Neural cell (in vitro differentiated cells): ENCODE data around the gene GGT5. TPM values are rescaled to one million over a fixed set of nuclear protein-coding genes. Genes with fewer than 3 reads are reported as not detected.
"Not testable (repeated sequence)": the region's sequence is repeated elsewhere in the genome, so short reads cannot be mapped to it uniquely, and the experiment has no call there.

Source experiments
- H2AFZ ChIP-seq: fragments of 200-600, 300-800 bp; sonication (generic), shearing (Covaris generic); 2 replicates; pipeline ENCODE4 v1.6.0; 2014; ENCODE audit warnings: low read depth, mild to moderate bottlenecking, antibody characterized with exemption, low read length, moderate library complexity
- H3F3A ChIP-seq: fragments of 200-600 bp; shearing (Covaris generic); 2 replicates; pipeline ENCODE4 v1.6.1; 2016; ENCODE audit warnings: mild to moderate bottlenecking, moderate library complexity, mixed read lengths, antibody characterized with exemption, low read length; ENCODE audit not compliant: insufficient read depth, poor library complexity, severe bottlenecking
- H3K27ac ChIP-seq: fragments of 200-600, 300-800 bp; sonication (generic), shearing (Covaris generic); 2 replicates; pipeline ENCODE4 v1.5.1; 2014; ENCODE audit warnings: mild to moderate bottlenecking, low read length, moderate library complexity
- H3K27me3 ChIP-seq: fragments of 300-800, 200-600 bp; sonication (generic), shearing (Covaris generic); 2 replicates; pipeline ENCODE4 v1.6.0; 2014; ENCODE audit warnings: mild to moderate bottlenecking, low read depth, low read length, moderate library complexity; ENCODE audit not compliant: insufficient read depth
- H3K36me3 ChIP-seq: fragments of 300-800, 200-600 bp; sonication (generic), shearing (Covaris generic); 2 replicates; pipeline ENCODE4 v1.5.1; 2014; ENCODE audit warnings: mild to moderate bottlenecking, antibody characterized with exemption, low read length, moderate library complexity; ENCODE audit not compliant: insufficient read depth
- H3K4me2 ChIP-seq: fragments of 300-800, 200-600 bp; sonication (generic), shearing (Covaris generic); 2 replicates; pipeline ENCODE4 v1.6.0; 2014; ENCODE audit warnings: mild to moderate bottlenecking, low read length
- H3K4me3 ChIP-seq: fragments of 300-800, 200-600 bp; sonication (generic), shearing (Covaris generic); 2 replicates; pipeline ENCODE4 v1.5.1; 2014; ENCODE audit warnings: mild to moderate bottlenecking, low read length, moderate library complexity
- H3K79me2 ChIP-seq: fragments of 200-600 bp; shearing (Covaris generic); replicated peaks from 2 replicates; pipeline ENCODE4 v1.6.0; 2014; ENCODE audit warnings: mild to moderate bottlenecking, low read length, moderate library complexity; ENCODE audit not compliant: insufficient read depth
- H3K9ac ChIP-seq: fragments of 300-800, 200-600 bp; sonication (generic), shearing (Covaris generic); 2 replicates; pipeline ENCODE4 v1.6.1; 2016; ENCODE audit warnings: mild to moderate bottlenecking, low read length, mixed read lengths
- H3K9me2 ChIP-seq: fragments of 200-600 bp; shearing (Covaris generic); 2 replicates; pipeline ENCODE4 v1.6.1; 2016; ENCODE audit warnings: mild to moderate bottlenecking, low read length, mixed read lengths; ENCODE audit not compliant: insufficient read depth
- H3K9me3 ChIP-seq: fragments of 200-600, 300-800 bp; sonication (generic), shearing (Covaris generic); 2 replicates; pipeline ENCODE4 v1.6.1; 2016; ENCODE audit warnings: mild to moderate bottlenecking, mixed run types, low read length, moderate library complexity, mixed read lengths
- H4K20me1 ChIP-seq: fragments of 200-600 bp; shearing (Covaris generic); 2 replicates; pipeline ENCODE4 v1.6.1; 2016; ENCODE audit warnings: mild to moderate bottlenecking, mixed run types; ENCODE audit not compliant: insufficient read depth
- EP300 ChIP-seq: fragments of 450-650 bp; conservative IDR thresholded peaks from 2 replicates; pipeline ENCODE4 v1.6.1; 2014; ENCODE audit warnings: antibody characterized with exemption, mild to moderate bottlenecking, moderate library complexity; ENCODE audit not compliant: poor library complexity, severe bottlenecking
- EZH2 ChIP-seq: fragments of 200-600, 300-800 bp; shearing (Covaris generic), sonication (generic); IDR thresholded peaks from 2 replicates; pipeline ENCODE4 v1.6.1; 2014; ENCODE audit warnings: antibody characterized with exemption, low read length, borderline replicate concordance, mild to moderate bottlenecking; ENCODE audit not compliant: insufficient read depth, poor library complexity, severe bottlenecking
- MXI1 ChIP-seq: fragments of 450-650 bp; conservative IDR thresholded peaks from 2 replicates; pipeline ENCODE4 v1.6.1; 2014; ENCODE audit warnings: antibody characterized with exemption, mild to moderate bottlenecking; ENCODE audit not compliant: poor library complexity, severe bottlenecking
- POLR2AphosphoS5 ChIP-seq: IDR thresholded peaks from 2 replicates; pipeline ENCODE4 v1.6.1; 2012
- RAD21 ChIP-seq: fragments of 450-650 bp; conservative IDR thresholded peaks from 2 replicates; pipeline ENCODE4 v1.6.1; 2014; ENCODE audit warnings: antibody characterized with exemption, mild to moderate bottlenecking, moderate library complexity
- SMC3 ChIP-seq: fragments of 450-650 bp; conservative IDR thresholded peaks from 2 replicates; pipeline ENCODE4 v1.6.1; 2014; ENCODE audit warnings: antibody characterized with exemption, mild to moderate bottlenecking, moderate library complexity; ENCODE audit not compliant: poor library complexity
- TAF1 ChIP-seq: IDR thresholded peaks from 2 replicates; pipeline ENCODE4 v1.6.1; 2012; ENCODE audit warnings: low read depth
- polyA plus RNA-seq: library from polyadenylated mRNA; depleted of rRNA; stranded (reverse); fragments of >200 nt; gene quantifications from 2 replicates; pipeline ENCODE4 v1.2.3, GENCODE V29; 2014
- TF ChIP-seq, protein P1 (sequence below): fragments of 450-650 bp; IDR thresholded peaks from 2 replicates; pipeline ENCODE4 v1.5.1; 2014; ENCODE audit warnings: antibody characterized with exemption, mild to moderate bottlenecking, moderate library complexity; ENCODE audit not compliant: poor library complexity, severe bottlenecking
- TF ChIP-seq, protein P2 (sequence below): IDR thresholded peaks from 2 replicates; pipeline ENCODE4 v1.6.1; 2012; ENCODE audit warnings: borderline replicate concordance

Gene GGT5
- polyA plus RNA-seq, 1 donor from 2014 or later: 0.12 TPM

DNA sequence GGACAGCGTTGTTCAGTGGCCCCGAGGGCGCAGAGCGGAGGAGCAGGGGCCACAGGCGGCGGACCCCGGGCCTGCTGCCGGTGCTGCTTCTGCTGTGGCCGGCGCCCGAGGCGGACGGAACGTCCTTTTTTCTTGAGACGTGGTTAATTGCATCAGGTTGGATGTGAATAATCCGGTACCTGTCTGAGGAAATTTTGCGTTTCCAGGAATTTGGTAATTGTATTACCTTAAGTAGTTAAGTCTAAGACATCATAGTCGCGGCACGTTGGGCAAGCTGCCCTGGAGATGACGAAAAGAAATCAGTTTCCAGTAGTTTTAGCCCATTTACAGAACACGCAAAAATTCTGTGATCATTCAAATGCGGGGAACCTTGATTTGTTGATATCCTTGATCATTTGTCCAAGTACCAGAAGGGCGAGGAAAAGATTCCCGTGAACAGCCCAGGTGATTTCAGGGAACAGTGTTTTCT lies 26.5 kb upstream of the GGT5 start:
- Histone ChIP-seq H3K9me2 (no peaks in the 10 kb centered on the region), H4K20me1 (no peaks in the 10 kb centered on the region), H3K36me3 (no peaks in the 10 kb centered on the region), H2AFZ (peak overlapping the region; percentile 83), H3K79me2 (peaks cover 32% of the 10 kb centered on the region), H3K27me3 (no peaks in the 10 kb centered on the region), H3K9ac (peak overlapping the region; percentile 98), H3K27ac (peak overlapping the region; percentile 97), H3F3A (no peaks in the 10 kb centered on the region), H3K9me3 (no peaks in the 10 kb centered on the region), H3K4me2 (peak overlapping the region; percentile 97), H3K4me3 (peak overlapping the region; percentile 99)
- TF ChIP-seq, protein P1, sequence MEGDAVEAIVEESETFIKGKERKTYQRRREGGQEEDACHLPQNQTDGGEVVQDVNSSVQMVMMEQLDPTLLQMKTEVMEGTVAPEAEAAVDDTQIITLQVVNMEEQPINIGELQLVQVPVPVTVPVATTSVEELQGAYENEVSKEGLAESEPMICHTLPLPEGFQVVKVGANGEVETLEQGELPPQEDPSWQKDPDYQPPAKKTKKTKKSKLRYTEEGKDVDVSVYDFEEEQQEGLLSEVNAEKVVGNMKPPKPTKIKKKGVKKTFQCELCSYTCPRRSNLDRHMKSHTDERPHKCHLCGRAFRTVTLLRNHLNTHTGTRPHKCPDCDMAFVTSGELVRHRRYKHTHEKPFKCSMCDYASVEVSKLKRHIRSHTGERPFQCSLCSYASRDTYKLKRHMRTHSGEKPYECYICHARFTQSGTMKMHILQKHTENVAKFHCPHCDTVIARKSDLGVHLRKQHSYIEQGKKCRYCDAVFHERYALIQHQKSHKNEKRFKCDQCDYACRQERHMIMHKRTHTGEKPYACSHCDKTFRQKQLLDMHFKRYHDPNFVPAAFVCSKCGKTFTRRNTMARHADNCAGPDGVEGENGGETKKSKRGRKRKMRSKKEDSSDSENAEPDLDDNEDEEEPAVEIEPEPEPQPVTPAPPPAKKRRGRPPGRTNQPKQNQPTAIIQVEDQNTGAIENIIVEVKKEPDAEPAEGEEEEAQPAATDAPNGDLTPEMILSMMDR: no peak
- TF ChIP-seq RAD21: no peak
- TF ChIP-seq TAF1: peak; percentile 29

DNA sequence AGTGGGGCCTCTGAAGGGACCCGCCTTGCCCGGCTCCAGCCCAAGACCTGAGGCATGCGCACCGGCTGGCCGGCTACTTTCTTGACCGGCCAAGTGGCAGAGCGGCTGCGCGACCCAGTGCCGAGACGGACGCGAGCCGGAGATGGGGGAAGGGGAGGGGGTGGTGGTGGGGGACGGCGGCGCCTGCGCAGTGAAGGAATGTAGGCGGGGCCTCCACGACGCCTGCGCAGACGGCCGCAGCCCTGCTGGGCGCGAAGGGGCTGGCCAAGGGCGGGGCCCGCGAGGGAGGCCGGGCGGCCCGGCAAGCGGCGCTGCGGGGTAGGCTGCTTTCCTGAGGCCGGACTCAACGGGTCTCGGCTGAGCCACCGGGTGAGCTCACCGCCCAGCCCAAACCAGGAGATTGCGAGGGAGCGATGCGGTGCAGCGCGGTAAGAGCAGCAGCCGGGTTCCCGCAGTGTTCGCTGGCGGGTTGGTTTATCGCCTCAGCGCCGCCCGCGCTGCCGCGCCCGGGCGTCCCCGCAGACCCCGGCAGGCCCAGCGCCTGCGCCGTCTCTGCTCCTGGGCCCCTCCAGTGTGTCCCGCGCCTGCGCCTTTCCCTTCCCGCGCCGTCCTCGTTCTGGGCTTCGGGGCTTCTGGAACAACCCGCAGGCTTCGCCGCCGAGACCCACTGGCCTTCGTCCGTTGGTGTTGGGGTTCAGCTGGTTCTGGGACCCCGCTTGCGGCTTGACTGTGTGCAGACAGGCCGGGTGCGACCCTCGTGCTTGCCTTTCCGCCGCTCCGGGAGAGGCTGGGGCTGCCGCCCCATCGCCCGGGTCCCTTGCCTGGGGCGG lies 25.9 kb upstream of the GGT5 start, which contains the start of gene SPECC1L:
Gene SPECC1L (plus strand): TSS at position 276 of the 830 bp plus-strand sequence. CDS start 31,401 bp downstream, outside the sequence.
- H3K4me3 ChIP-seq: peak within 1 kb of the TSS; percentile 99
- H3K4me2 ChIP-seq: peak within 1 kb of the TSS; percentile 97
- no peaks in the 10 kb centered on the region for H3K9me2 ChIP-seq
- H3K79me2 ChIP-seq: peaks cover 32% of the 10 kb centered on the region
- H3K9me3 ChIP-seq: no peaks in the 10 kb centered on the region
- peak; percentile 97 for TF ChIP-seq POLR2AphosphoS5
- TF ChIP-seq SMC3: peak; percentile 40
- peak; percentile 74 for TF ChIP-seq EP300
- TF ChIP-seq MXI1: peak; percentile 83
- TF ChIP-seq EZH2: no peak
- TF ChIP-seq, protein P2, sequence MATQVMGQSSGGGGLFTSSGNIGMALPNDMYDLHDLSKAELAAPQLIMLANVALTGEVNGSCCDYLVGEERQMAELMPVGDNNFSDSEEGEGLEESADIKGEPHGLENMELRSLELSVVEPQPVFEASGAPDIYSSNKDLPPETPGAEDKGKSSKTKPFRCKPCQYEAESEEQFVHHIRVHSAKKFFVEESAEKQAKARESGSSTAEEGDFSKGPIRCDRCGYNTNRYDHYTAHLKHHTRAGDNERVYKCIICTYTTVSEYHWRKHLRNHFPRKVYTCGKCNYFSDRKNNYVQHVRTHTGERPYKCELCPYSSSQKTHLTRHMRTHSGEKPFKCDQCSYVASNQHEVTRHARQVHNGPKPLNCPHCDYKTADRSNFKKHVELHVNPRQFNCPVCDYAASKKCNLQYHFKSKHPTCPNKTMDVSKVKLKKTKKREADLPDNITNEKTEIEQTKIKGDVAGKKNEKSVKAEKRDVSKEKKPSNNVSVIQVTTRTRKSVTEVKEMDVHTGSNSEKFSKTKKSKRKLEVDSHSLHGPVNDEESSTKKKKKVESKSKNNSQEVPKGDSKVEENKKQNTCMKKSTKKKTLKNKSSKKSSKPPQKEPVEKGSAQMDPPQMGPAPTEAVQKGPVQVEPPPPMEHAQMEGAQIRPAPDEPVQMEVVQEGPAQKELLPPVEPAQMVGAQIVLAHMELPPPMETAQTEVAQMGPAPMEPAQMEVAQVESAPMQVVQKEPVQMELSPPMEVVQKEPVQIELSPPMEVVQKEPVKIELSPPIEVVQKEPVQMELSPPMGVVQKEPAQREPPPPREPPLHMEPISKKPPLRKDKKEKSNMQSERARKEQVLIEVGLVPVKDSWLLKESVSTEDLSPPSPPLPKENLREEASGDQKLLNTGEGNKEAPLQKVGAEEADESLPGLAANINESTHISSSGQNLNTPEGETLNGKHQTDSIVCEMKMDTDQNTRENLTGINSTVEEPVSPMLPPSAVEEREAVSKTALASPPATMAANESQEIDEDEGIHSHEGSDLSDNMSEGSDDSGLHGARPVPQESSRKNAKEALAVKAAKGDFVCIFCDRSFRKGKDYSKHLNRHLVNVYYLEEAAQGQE: peak; percentile 74
- no peak for TF ChIP-seq TAF1
- peak; percentile 54 for TF ChIP-seq RAD21
- TF ChIP-seq, protein P1: peak; percentile 42
- H3K27ac ChIP-seq: peak within 1 kb of the TSS; percentile 97
- no peaks in the 10 kb centered on the region for H3K27me3 ChIP-seq
- H3K9ac ChIP-seq: peak within 1 kb of the TSS; percentile 98
- H2AFZ ChIP-seq: peak within 1 kb of the TSS; percentile 83
- H4K20me1 ChIP-seq: no peaks in the 10 kb centered on the region
- no peaks in the 10 kb centered on the region for H3K36me3 ChIP-seq
- no peaks in the 10 kb centered on the region for H3F3A ChIP-seq

DNA sequence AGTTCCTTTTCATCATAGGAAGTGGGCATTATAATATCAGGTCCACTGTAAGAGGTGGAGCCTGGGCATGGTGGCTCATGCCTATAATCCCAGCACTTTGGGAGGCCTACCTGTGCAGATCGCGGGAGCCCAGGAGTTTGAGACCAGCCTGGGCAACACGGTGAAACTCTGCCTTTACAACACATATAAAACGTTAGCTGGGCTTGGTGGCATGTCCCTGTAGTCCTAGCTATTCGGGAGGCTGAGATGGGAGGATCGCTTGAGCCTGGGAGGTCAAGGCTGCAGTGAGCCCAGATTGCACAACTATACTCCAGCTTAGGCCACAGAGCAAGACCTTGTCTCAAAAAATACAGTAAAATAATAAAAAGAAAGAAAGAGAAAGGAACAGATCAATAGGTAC lies 21.6 kb upstream of the GGT5 start:
- H3K36me3 ChIP-seq, H4K20me1 ChIP-seq, H2AFZ ChIP-seq: not testable (repeated sequence)

More for the DNA sequence above, 21.6 kb upstream of the GGT5 start:
- H3K4me2 ChIP-seq, H3K9me3 ChIP-seq, H3K27ac ChIP-seq, H3F3A ChIP-seq, H3K79me2 ChIP-seq, H3K9ac ChIP-seq, H3K9me2 ChIP-seq, H3K4me3 ChIP-seq, H3K27me3 ChIP-seq: not testable (repeated sequence)
